Measurements from ENCODE around the gene WASHC4.
A peak's percentile ranks its signal among the peaks of the same experiment; 100 is the strongest.

WASHC4 gene

GRCh38 chr12:105106621-105107020 is 910 bp upstream of the WASHC4 start:
- H3K27me3 Mint-ChIP-seq (ENCODE audit: low read depth), result peaks cover 30% of the 10 kb centered on the region
- H3K27ac Mint-ChIP-seq, result no peak overlapping the region
- H3K9me3 Mint-ChIP-seq, result peaks cover 4% of the 10 kb centered on the region
- peaks cover 24% of the 10 kb centered on the region for H3K4me1 Mint-ChIP-seq (ENCODE audit: low read depth)
- peak overlapping the region; percentile 92 for H3K4me3 Mint-ChIP-seq
- H3K36me3 Mint-ChIP-seq (ENCODE audit: low read depth), result peaks cover 3% of the 10 kb centered on the region

- H3K9me3 Mint-ChIP-seq, result peaks cover 4% of the 10 kb centered on the region
- peaks cover 27% of the 10 kb centered on the region for H3K4me1 Mint-ChIP-seq (ENCODE audit: low read depth)
- H3K36me3 Mint-ChIP-seq (ENCODE audit: low read depth), result peaks cover 7% of the 10 kb centered on the region
- peak overlapping the region; percentile 92 for H3K4me3 Mint-ChIP-seq
- H3K27ac Mint-ChIP-seq, result peak overlapping the region; percentile 95
- H3K27me3 Mint-ChIP-seq (ENCODE audit: low read depth), result peaks cover 26% of the 10 kb centered on the region
Measured at GRCh38 chr12:105107171-105107493, 399 bp upstream of the WASHC4 start.

GRCh38 chr12:105109465-105110212 is 2.1 kb downstream of the WASHC4 start:
- Mint-ChIP-seq H3K9me3 (peaks cover 4% of the 10 kb centered on the region), H3K4me1 (ENCODE audit: low read depth) (peaks cover 41% of the 10 kb centered on the region), H3K36me3 (ENCODE audit: low read depth) (peaks cover 24% of the 10 kb centered on the region), H3K27ac (peak overlapping the region; percentile 46), H3K4me3 (peak overlapping the region; percentile 89), H3K27me3 (ENCODE audit: low read depth) (peaks cover 15% of the 10 kb centered on the region)

- Mint-ChIP-seq H3K27ac (no peak overlapping the region), H3K36me3 (ENCODE audit: low read depth) (peaks cover 30% of the 10 kb centered on the region), H3K27me3 (ENCODE audit: low read depth) (peaks cover 7% of the 10 kb centered on the region), H3K4me1 (ENCODE audit: low read depth) (peaks cover 42% of the 10 kb centered on the region), H3K9me3 (no peaks in the 10 kb centered on the region), H3K4me3 (no peak overlapping the region)
Measured at GRCh38 chr12:105110851-105111250, 3.3 kb downstream of the WASHC4 start.

GRCh38 chr12:105113094-105113493 is 5.6 kb downstream of the WASHC4 start:
- Mint-ChIP-seq H3K36me3 (ENCODE audit: low read depth) (peaks cover 45% of the 10 kb centered on the region), H3K27ac (no peak overlapping the region), H3K4me1 (ENCODE audit: low read depth) (peaks cover 39% of the 10 kb centered on the region), H3K27me3 (ENCODE audit: low read depth) (no peaks in the 10 kb centered on the region), H3K9me3 (no peaks in the 10 kb centered on the region), H3K4me3 (no peak overlapping the region)

- peaks cover 18% of the 10 kb centered on the region for H3K4me1 Mint-ChIP-seq (ENCODE audit: low read depth)
- H3K27me3 Mint-ChIP-seq (ENCODE audit: low read depth), result no peaks in the 10 kb centered on the region
- peaks cover 62% of the 10 kb centered on the region for H3K36me3 Mint-ChIP-seq (ENCODE audit: low read depth)
- no peak overlapping the region for H3K27ac Mint-ChIP-seq
- no peak overlapping the region for H3K4me3 Mint-ChIP-seq
- no peaks in the 10 kb centered on the region for H3K9me3 Mint-ChIP-seq
Measured at GRCh38 chr12:105116969-105117368, 9.4 kb downstream of the WASHC4 start.

DNA sequence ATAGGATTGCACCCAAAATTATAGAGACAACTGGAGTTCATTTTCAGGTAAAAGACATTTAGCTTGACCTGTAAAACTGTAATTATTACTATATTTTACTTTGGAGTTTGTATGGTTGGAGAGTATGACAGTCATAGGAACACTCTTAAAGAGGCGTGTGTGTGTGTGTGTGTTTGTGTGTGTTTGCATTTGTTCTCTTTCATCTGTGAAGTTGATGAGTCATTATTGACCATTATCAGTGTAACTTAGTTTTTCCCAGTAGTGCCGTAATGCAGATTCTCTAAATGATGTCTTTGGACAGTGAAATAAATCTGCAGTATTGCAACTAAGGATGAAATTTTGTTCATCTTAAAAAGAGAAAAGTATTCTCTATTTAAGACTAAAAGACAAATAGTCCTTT is 13.0 kb downstream of the WASHC4 start:
- no peak overlapping the region for H3K27ac Mint-ChIP-seq
- H3K9me3 Mint-ChIP-seq, result no peaks in the 10 kb centered on the region
- no peaks in the 10 kb centered on the region for H3K27me3 Mint-ChIP-seq (ENCODE audit: low read depth)
- H3K36me3 Mint-ChIP-seq (ENCODE audit: low read depth), result peaks cover 52% of the 10 kb centered on the region
- peaks cover 2% of the 10 kb centered on the region for H3K4me1 Mint-ChIP-seq (ENCODE audit: low read depth)
- H3K4me3 Mint-ChIP-seq, result no peak overlapping the region

DNA sequence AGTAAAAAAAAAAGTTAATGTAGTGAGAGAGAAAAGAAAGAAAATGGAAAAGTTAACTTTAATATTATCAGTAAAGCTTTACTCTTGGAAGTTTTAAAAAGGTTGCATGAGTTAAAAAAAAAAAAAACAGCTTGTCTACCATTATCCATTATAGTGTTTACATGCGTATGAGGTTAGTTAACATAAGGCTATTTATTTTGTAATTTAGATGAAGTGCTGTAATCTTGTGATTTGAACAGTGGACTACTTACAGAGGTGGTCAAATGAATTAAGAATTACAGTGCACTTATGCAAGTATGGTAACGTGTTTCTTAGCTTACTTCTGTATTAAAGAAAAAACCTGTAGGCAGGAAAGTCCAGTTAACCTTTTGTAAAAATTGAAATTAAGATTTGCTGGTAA is 30.7 kb downstream of the WASHC4 start:
- Mint-ChIP-seq H3K4me1 (ENCODE audit: low read depth) (peaks cover 8% of the 10 kb centered on the region), H3K9me3 (no peaks in the 10 kb centered on the region), H3K27me3 (ENCODE audit: low read depth) (no peaks in the 10 kb centered on the region), H3K27ac (no peak overlapping the region), H3K36me3 (ENCODE audit: low read depth) (peaks cover 42% of the 10 kb centered on the region), H3K4me3 (no peak overlapping the region)

- Mint-ChIP-seq H3K4me1 (ENCODE audit: low read depth) (peaks cover 3% of the 10 kb centered on the region), H3K27me3 (ENCODE audit: low read depth) (no peaks in the 10 kb centered on the region), H3K9me3 (no peaks in the 10 kb centered on the region), H3K4me3 (no peak overlapping the region), H3K36me3 (ENCODE audit: low read depth) (peaks cover 41% of the 10 kb centered on the region), H3K27ac (no peak overlapping the region)
Measured at GRCh38 chr12:105141320-105141922, 33.9 kb downstream of the WASHC4 start.

DNA sequence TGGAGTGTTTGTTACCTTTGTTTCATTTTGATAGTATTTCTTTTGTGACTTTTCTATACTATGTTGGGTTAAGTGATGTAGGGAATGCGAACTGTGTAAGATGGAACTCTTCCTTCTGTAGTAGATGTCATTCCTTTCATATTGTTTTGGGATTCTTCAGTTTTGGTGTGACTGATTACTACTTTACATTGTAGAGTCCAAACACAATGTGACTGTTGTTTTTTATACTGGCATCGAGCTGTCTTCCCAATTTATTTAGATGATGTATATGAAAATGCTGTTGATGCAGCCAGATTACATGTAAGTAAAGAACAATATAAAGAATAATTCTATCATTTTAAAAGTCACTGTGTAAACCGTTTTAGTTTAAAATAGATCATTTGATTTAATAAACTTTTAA is 34.7 kb downstream of the WASHC4 start:
- H3K36me3 Mint-ChIP-seq (ENCODE audit: low read depth), result peaks cover 43% of the 10 kb centered on the region

GRCh38 chr12:105156260-105156659 is 48.7 kb downstream of the WASHC4 start:
- peaks cover 28% of the 10 kb centered on the region for H3K36me3 Mint-ChIP-seq (ENCODE audit: low read depth)
- H3K27me3 Mint-ChIP-seq (ENCODE audit: low read depth), result no peaks in the 10 kb centered on the region
- no peaks in the 10 kb centered on the region for H3K9me3 Mint-ChIP-seq
- no peak overlapping the region for H3K4me3 Mint-ChIP-seq
- peaks cover 2% of the 10 kb centered on the region for H3K4me1 Mint-ChIP-seq (ENCODE audit: low read depth)
- no peak overlapping the region for H3K27ac Mint-ChIP-seq

More for the DNA sequence above, 34.7 kb downstream of the WASHC4 start:
- Mint-ChIP-seq H3K27ac (no peak overlapping the region), H3K4me1 (ENCODE audit: low read depth) (peaks cover 3% of the 10 kb centered on the region), H3K27me3 (ENCODE audit: low read depth) (no peaks in the 10 kb centered on the region), H3K9me3 (no peaks in the 10 kb centered on the region), H3K4me3 (no peak overlapping the region)

GRCh38 chr12:105157606-105158005 is 50.1 kb downstream of the WASHC4 start:
- no peak overlapping the region for H3K4me3 Mint-ChIP-seq
- no peak overlapping the region for H3K27ac Mint-ChIP-seq
- H3K27me3 Mint-ChIP-seq (ENCODE audit: low read depth), result no peaks in the 10 kb centered on the region
- H3K36me3 Mint-ChIP-seq (ENCODE audit: low read depth), result peaks cover 30% of the 10 kb centered on the region
- peaks cover 2% of the 10 kb centered on the region for H3K4me1 Mint-ChIP-seq (ENCODE audit: low read depth)
- H3K9me3 Mint-ChIP-seq, result no peaks in the 10 kb centered on the region

DNA sequence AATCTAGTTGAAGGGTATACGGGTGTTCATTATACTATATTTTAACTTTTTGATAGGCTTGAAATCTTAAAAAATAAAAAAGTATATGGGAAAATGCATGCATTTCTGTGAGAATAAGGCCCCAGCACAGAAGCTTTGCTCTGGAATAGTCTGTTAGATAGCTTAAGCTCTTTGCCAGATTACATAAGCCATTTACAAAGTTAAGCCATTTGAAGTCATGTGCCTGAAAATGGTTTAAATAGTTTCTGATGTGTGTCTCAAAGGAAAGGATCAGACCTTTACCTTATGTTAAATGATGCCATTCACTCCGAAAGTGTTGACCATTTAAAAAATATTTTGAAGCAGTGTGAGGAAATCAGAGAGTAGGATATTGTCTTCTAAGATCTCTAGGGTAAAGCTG is 51.3 kb downstream of the WASHC4 start:
- no peaks in the 10 kb centered on the region for H3K9me3 Mint-ChIP-seq
- peaks cover 2% of the 10 kb centered on the region for H3K4me1 Mint-ChIP-seq (ENCODE audit: low read depth)
- no peaks in the 10 kb centered on the region for H3K27me3 Mint-ChIP-seq (ENCODE audit: low read depth)
- no peak overlapping the region for H3K4me3 Mint-ChIP-seq
- peaks cover 39% of the 10 kb centered on the region for H3K36me3 Mint-ChIP-seq (ENCODE audit: low read depth)
- no peak overlapping the region for H3K27ac Mint-ChIP-seq

DNA sequence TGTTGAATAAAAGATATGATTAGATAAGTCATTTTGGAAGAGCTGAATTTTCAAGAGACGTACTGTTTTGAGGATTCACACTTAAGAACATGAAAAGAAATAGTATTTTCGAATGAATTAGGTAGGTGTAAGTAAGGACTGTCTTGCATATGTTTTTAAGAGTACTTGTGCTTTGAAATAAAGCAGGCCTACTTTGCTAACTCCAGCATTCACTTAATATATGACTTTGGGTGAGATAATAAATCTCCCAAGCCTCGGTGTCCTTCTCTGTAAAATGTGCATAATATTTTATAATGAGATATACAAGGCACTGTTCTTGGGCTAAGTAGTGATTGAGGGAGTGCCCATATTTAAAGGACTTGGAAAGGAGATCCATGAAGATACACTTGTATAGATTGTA is 54.6 kb downstream of the WASHC4 start:
- no peaks in the 10 kb centered on the region for H3K4me1 Mint-ChIP-seq (ENCODE audit: low read depth)
- H3K4me3 Mint-ChIP-seq, result no peak overlapping the region
- H3K9me3 Mint-ChIP-seq, result no peaks in the 10 kb centered on the region
- H3K36me3 Mint-ChIP-seq (ENCODE audit: low read depth), result peaks cover 40% of the 10 kb centered on the region
- H3K27me3 Mint-ChIP-seq (ENCODE audit: low read depth), result no peaks in the 10 kb centered on the region
- no peak overlapping the region for H3K27ac Mint-ChIP-seq

GRCh38 chr12:105164068-105164467 is 56.5 kb downstream of the WASHC4 start:
- Mint-ChIP-seq H3K27ac (no peak overlapping the region), H3K4me3 (no peak overlapping the region), H3K9me3 (no peaks in the 10 kb centered on the region), H3K4me1 (ENCODE audit: low read depth) (no peaks in the 10 kb centered on the region), H3K36me3 (ENCODE audit: low read depth) (peaks cover 37% of the 10 kb centered on the region), H3K27me3 (ENCODE audit: low read depth) (no peaks in the 10 kb centered on the region)

All from T-helper 1 cell treated with Interleukin-12 subunit alpha and Interleukin-12 subunit beta and Interleukin-4 antibody, amounts not matched to agents 30 μg/mL and 1 μg/mL, for 36 hours (primary cell).